HG03342 (cell line): ENCODE data around the gene ATP8A2.

Experiments used
- ATAC-seq: cut with Tn5 transposase; IDR thresholded peaks from one replicate; pipeline ENCODE4 v1.9.1; 2021; ENCODE audit warnings: mild to moderate bottlenecking, moderate library complexity; ENCODE audit not compliant: unreplicated experiment

The ATP8A2 gene

GRCh38 chr13:25722893-25723292 lies 351.1 kb downstream of the ATP8A2 start:
- ATAC-seq, result no peak

GRCh38 chr13:25725104-25725503 lies 353.3 kb downstream of the ATP8A2 start:
- ATAC-seq, result no peak

DNA sequence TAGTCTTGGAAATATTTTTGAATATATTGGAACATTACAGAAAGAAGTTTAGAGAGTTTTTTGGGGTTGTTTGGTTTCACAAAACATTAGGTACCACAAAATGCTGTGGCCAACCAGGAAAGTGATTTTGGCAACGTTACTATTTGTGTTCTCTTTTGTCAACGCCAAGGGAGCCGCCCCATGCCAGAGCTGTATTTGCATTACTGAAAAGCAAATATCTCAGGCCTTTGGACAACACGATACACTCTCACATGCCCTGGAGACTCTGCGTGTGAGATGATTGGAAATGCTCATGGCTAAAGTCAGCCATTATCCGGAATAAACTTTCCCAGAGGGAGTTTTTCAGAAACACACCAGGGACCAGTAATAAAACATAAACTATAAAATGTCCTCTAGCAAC lies 355.5 kb downstream of the ATP8A2 start:
- ATAC-seq, result no peak

DNA sequence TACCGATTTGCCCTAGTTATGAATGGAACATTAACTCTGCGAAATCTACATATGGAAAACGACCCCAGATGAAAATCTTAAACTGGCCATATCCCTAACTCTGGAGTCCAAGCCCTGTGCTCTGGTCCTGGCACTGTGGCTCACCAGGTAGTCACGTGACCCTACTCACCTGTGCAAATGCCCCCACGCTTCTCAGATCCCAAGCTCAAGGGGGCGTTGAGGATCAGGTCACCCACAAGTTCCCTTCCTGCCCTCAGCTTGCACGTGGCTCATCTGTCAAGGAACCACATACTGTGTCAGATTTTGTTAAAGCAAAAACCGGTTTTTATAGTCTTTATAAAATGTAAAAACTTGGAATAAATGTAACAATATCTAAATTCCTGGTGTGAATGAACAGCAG lies 356.0 kb downstream of the ATP8A2 start:
- ATAC-seq, result no peak

DNA sequence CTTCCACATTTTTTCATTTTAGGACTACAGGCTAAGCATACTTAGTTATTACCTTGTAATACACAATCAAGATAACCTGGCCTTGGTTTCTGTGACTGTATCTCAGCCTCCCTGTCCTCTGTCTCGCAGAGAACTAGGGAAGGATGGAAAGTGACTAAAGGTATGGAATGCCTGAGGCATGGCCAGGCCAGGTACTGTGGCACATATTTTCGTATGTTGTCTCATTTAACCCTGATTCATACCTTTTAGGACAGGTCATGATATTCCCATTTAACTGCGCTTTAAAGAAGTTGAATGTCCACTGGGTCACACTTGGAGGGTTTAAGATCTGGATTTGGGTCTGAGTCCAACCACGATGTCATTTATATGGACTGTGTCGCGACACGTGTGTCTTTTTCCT lies 357.4 kb downstream of the ATP8A2 start:
- ATAC-seq, result no peak

DNA sequence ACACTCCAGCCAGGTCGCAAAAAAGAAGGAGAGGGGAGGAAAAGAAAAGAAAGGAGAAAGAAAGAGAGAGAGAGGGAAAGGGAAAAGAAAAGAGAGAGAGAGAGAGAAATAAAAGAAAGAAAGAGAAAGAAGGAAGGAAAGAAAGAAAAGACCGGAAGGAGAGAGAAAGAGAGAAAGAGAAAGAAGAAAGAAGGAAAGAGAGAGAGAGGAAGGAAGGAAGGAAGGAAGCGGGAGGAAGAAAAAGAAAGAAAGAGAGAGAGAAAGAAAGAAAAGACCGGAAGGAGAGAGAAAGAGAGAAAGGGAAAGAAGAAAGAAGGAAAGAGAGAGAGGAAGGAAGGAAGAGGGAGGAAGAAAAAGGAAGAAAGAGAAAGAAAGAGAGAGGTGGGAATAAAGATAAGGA lies 359.3 kb downstream of the ATP8A2 start:
- no peak for ATAC-seq

GRCh38 chr13:25731536-25731935 lies 359.8 kb downstream of the ATP8A2 start:
- ATAC-seq, result no peak

- ATAC-seq, result no peak
Measured at GRCh38 chr13:25732111-25732865, 360.5 kb downstream of the ATP8A2 start.

DNA sequence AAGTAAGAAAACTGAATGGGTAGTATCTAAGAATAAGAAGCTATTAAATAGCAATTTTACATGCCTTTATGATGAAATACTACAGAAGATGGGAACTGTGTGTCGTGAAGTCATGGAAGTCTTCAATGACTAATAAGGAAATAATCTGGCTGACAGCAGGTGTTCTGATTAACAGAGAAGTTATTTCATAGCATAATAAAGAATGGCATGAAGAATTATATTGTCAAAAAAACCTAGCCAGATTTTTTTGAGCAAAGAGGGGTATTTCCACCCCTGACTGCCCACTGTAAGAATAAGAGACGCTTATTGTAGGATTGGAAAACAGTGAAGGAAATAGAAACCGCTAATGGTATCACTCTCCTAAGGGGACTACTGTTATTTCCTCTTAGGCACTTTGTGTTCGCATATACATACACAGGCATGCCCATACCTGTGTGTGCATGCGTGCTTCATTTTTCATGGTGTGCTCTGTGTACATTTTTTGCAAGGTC lies 361.3 kb downstream of the ATP8A2 start:
- ATAC-seq, result no peak

DNA sequence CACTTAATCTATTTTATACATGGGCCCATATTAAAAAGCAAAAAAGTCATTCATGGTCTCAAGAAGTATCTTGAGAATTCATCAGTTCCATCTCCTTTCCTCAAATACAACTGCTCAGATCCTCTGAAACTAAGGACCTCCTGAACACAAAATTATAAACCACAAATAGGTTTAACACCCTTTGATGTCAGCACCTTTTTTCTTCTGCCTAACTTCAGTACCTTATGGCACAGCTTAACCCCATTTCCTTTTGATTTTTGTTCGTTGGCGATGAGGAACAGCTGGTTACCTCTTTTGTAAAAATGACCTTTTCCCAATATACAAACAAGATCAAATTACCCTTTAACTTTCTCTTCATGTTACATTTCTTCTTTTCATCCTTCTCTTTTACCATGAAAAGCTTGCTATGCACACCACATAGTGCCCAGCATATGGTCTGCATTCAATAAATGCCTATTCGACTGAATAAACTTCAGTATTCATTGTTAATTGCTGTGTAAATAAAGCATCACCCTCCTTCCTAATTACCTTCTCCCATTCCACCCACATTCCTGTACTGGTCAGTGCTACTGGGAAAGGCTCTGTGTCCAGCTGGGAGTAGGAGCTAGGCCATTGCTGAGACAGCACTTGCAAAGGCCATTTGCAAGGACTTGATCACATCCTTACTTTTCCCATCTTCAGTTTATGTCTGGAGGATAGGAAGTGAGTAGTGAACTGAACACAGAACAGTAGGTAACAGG lies 362.1 kb downstream of the ATP8A2 start:
- no peak for ATAC-seq

- ATAC-seq, result no peak
Measured at GRCh38 chr13:25738342-25739196, 366.8 kb downstream of the ATP8A2 start.

DNA sequence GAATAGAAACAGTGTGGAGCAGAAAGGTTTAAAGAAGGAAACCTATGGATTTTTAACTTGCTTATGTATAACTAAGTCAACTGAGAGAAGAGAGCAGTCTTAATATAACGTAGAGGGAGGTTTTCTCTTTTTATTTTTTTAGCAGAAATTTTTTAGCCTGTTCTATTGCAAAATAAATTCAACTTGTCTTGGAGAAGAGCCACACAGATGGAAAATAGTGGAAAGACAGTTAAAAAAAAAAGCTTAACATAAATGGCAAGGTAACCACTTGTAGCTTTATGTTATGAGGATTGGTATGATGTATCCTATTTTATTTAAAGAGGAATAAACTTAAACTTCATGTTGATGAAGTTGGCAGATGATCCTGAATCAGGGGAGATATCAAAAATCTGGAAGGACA lies 367.6 kb downstream of the ATP8A2 start:
- no peak for ATAC-seq

GRCh38 chr13:25741796-25742195 lies 370.0 kb downstream of the ATP8A2 start:
- no peak for ATAC-seq

DNA sequence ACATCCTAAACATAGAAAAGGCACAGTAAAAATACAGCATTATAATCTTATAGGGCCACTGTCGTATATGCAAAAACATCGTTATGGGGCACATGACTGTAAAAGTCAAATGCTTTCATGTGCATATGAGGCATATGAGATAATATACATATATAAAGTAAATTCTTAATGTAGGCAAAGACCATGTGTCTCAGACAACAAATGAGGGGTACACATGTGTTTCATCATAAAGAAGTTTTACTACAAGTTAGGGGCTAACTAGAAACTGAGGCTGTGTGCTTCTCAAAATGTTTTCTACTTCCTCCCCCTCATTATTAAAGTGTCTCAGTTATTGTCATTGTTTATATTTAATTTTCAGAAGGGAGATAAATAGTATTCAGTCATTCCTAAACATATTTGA lies 370.4 kb downstream of the ATP8A2 start:
- ATAC-seq, result no peak

GRCh38 chr13:25743421-25743820 lies 371.6 kb downstream of the ATP8A2 start:
- no peak for ATAC-seq

GRCh38 chr13:25744178-25744577 lies 372.4 kb downstream of the ATP8A2 start:
- no peak for ATAC-seq

DNA sequence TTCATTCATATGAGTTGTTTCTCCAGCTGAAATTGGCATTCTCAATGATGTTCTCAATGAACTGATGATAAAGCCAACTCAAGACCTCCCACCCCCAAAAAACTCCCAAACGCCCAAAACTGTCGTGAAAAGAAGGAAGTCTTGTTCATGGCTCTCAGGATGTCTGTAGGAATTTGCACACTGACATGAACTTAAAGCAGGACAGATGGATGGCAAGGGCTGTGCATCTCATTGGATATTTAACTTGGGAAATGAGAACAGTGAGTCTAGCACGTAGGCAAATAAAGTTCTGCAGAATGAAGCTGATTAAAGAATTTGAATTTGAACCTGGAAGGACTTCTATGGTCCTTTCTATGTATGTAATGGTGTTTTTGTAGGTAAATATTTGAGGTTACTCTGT lies 374.4 kb downstream of the ATP8A2 start:
- no peak for ATAC-seq

DNA sequence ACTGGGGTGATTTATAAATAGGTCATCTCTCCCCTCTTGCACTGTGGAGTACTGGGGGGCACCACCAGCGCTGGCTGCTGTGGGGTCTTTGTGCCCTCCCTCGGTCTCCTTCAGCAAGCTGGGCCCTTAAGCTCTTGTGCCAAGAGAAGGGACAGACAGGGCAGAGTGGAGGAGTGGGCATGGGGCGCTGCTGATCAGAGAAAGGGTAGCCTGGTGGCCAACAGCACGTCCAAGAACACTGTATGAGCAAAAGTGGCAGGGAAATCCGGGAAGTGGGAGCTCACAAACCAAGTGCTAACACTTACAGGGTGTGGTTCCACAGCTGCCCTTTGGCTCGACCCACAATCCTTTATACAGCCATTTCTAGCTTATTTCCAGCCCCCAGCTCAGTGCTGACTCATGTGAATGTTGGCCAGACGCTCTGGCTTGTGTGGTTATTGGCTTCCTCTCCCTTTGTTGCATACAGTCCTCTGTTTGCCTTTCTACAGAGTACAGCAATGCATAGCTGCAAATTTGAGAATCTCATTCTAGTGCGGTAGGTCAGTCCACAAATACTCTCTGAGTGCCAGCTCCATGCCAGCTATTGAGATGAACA lies 381.3 kb downstream of the ATP8A2 start:
- no peak for ATAC-seq

DNA sequence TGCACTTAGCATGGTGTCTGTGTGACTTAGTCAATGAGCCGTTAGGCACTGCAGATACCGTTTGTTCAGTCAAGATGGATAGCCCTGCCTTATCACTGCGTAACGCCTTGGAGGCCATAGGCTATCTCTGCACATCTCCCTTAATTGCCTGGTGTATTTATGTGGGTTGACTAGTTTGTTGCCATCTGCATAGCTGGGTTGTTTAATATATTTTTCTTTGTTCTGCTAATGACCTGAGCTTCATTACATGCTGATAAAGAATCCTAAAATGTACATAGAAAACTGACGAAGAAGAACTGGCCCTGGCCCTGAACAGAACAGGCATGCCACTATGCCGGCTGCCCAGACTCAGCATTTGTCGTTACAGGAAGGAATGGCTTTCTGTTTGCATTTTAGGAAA lies 382.2 kb downstream of the ATP8A2 start:
- no peak for ATAC-seq

DNA sequence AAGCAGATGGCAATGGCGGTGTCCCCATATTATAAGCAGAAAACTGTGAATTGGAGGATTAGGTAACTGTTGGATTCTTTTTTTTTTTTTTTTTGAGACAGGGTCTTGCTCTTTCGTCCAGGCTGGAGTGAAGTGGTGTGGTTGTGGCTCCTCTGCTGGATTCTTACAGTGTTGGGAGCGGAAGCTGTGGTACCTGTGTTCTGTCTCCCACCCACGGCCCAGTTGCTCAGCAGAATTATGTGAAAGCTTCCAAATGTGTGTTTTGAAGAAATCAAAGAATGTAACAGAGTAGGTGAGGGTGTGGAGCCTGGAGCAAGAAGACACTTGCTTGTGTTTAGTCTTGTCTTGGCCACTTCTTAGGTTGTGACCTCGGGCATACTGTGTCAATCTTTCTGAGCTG lies 384.5 kb downstream of the ATP8A2 start:
- no peak for ATAC-seq

DNA sequence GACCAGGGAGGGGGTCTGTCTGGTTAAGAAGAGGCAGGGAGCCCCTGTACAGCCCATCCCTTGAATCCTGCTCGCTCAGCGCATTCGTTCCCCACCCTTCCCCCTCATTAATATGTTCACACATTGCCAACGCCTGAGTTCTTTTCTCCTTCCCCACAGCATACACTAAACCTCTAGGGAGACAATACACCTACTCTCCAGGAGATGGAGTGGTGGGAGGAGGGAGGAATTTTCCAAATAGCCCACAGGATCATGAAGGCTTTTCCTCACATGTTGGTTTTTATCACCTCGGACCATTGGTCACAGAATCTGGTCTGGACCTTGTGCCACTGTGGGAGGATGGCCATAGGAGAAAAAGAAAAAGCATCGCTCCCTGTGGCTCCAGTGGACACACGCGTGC lies 385.1 kb downstream of the ATP8A2 start:
- ATAC-seq, result no peak
